ENCODE measurements around the gene NEDD4. TPM values are rescaled to one million over a fixed set of nuclear protein-coding genes. Genes with fewer than 3 reads are reported as not detected.

Gene NEDD4
- total and polyA plus RNA-seq, 10 of the 15 experiments (the other 5 are each of a cell fraction or from before 2014, with no cell fraction given) = 1.3 to 7.7 (median 4.4) TPM

DNA sequence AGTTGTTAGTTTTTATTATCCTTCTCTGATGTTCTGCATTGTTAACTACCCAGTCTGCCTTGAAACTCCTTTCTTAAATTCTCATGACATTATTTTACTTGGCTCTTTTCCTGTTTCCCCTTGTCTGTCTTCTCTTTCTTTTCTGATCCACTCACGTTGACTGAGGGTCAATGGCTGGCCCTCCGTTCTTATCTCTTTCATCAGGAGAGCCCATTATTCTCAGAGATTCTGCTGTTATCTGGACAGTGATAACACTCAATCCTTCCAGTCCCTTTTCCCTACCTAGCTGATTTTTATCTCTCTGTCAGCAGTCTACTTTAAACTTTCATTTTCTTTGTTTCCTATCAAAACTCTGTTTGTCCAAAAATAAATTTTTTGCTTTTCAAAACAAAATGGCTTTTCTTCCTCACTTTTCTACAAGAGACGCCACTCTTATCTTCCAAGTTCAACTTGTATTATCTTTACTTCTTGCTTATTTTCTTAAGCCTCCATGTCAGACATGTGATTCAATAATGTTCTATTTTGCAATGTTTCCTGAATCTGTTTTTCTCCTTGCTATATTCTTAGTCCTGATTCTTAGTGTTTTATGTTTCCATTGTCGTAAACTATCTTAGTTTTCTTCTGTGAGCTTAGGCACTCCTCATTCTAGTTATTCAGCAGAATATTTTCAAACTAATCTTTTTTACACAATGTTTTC, 120.2 kb downstream of the NEDD4 start (continued):
- TF ChIP-seq RELA (IDR thresholded peaks at IDR 0.05; ENCODE audit: borderline replicate concordance, partially characterized antibody) = no peak
- TF ChIP-seq, protein P1, sequence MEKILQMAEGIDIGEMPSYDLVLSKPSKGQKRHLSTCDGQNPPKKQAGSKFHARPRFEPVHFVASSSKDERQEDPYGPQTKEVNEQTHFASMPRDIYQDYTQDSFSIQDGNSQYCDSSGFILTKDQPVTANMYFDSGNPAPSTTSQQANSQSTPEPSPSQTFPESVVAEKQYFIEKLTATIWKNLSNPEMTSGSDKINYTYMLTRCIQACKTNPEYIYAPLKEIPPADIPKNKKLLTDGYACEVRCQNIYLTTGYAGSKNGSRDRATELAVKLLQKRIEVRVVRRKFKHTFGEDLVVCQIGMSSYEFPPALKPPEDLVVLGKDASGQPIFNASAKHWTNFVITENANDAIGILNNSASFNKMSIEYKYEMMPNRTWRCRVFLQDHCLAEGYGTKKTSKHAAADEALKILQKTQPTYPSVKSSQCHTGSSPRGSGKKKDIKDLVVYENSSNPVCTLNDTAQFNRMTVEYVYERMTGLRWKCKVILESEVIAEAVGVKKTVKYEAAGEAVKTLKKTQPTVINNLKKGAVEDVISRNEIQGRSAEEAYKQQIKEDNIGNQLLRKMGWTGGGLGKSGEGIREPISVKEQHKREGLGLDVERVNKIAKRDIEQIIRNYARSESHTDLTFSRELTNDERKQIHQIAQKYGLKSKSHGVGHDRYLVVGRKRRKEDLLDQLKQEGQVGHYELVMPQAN (conservative IDR thresholded peaks at IDR 0.05) = no peak
- TF ChIP-seq JUND (IDR thresholded peaks at IDR 0.05; ENCODE audit: low read depth, low read length) = no peak
- TF ChIP-seq RCOR1 (conservative IDR thresholded peaks at IDR 0.05; ENCODE audit: low read depth, low read length) = no peak

DNA sequence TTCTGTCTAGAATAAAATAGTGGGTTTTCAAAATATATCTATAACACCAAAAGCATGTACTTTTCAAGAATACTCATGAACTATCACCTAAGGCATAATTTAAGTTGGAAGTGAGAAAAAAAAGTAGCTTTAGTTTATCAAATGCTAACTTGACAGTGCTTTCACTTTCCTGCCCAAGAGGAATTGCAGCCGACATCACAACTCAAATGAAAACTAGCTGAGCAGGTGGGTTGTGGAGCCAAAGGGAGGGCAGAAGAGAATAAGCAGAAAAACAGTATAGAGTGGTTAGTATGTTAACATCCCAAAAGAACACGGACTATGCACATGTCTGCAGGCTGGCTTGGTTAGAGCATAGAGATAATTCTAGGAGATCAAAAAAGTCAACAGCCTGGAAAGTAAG, 120.9 kb downstream of the NEDD4 start:
- no peaks in the 10 kb centered on the region for H3K9me3 ChIP-seq (replicated peaks; ENCODE audit: control insufficient read depth, insufficient read depth, low read length)
- FAIRE-seq (peak; percentile 75), DNase-seq (ENCODE audit: low read depth, low spot score) (no peak), ATAC-seq (no peak)
- no TSS peak for BruUV-seq (replicated peaks)
- POLR2A ChIA-PET = no interaction called here
- no peak overlapping the region for H3K9ac ChIP-seq (ENCODE audit: control insufficient read depth, insufficient read depth, low read length)
- no peaks in the 10 kb centered on the region for H3K4me1 ChIP-seq (ENCODE audit: control insufficient read depth, insufficient read depth, low read length)
- H2AFZ ChIP-seq (ENCODE audit: control insufficient read depth, low read depth, low read length) = no peak overlapping the region; the same call in 1 of the 2 replicates
- no peak overlapping the region for H3K4me2 ChIP-seq (ENCODE audit: control insufficient read depth, insufficient read depth)
- SMC1A ChIA-PET (ENCODE audit: uncharacterized antibody, unreplicated experiment) = interaction anchor here (0.8 kb wide), 1 partner anchor 213 kb away, joined by 3 read pairs; no protein-coding TSS in a partner anchor
- H4K20me1 ChIP-seq (ENCODE audit: control insufficient read depth, insufficient read depth) = no peaks in the 10 kb centered on the region
- no peak overlapping the region for H3K27ac ChIP-seq (ENCODE audit: control insufficient read depth, insufficient read depth)
- H3K27me3 ChIP-seq (replicated peaks in 1 of 2; ENCODE audit: control insufficient read depth in 2 of 2, insufficient read depth in 2 of 2, low read length in 1 of 2) = no peaks in the 10 kb centered on the region
- no peaks in the 10 kb centered on the region for H3K79me2 ChIP-seq (ENCODE audit: control insufficient read depth, insufficient read depth, low read length)
- in situ Hi-C loops (cut with MboI) = no loop called here
- intact Hi-C loops (cut with micrococcal nuclease; ENCODE audit: unreplicated experiment) = no loop called here
- H3K36me3 ChIP-seq (ENCODE audit: control insufficient read depth in 2 of 2, insufficient read depth in 2 of 2, low read length in 1 of 2) = no peaks in the 10 kb centered on the region
- H3K4me3 ChIP-seq = no peak overlapping the region
- CTCF ChIA-PET = no interaction called here
- RAD21 ChIA-PET (ENCODE audit: unreplicated experiment) = no interaction called here
- 49% methylated on average over 2 of the region's 2 CpGs for WGBS (ENCODE audit: insufficient coverage, insufficient replicate concordance, low lambda C conversion rate, missing lambda C conversion rate)
- no peak for TF ChIP-seq ASH2L (IDR thresholded peaks at IDR 0.05; ENCODE audit: borderline replicate concordance, low read depth)
- TF ChIP-seq, protein P2, sequence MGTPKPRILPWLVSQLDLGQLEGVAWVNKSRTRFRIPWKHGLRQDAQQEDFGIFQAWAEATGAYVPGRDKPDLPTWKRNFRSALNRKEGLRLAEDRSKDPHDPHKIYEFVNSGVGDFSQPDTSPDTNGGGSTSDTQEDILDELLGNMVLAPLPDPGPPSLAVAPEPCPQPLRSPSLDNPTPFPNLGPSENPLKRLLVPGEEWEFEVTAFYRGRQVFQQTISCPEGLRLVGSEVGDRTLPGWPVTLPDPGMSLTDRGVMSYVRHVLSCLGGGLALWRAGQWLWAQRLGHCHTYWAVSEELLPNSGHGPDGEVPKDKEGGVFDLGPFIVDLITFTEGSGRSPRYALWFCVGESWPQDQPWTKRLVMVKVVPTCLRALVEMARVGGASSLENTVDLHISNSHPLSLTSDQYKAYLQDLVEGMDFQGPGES (IDR thresholded peaks at IDR 0.05) = no peak
- no peak for TF ChIP-seq ZBED1 (IDR thresholded peaks at IDR 0.05; ENCODE audit: borderline replicate concordance)
- no peak for TF ChIP-seq ZNF24 (IDR thresholded peaks at IDR 0.05)
- no peak for TF ChIP-seq PAX5 (IDR thresholded peaks at IDR 0.05; ENCODE audit: borderline replicate concordance, low read depth, low read length)
- no peak for TF ChIP-seq ZZZ3 (IDR thresholded peaks at IDR 0.05; ENCODE audit: control insufficient read depth, insufficient read length, low read depth)
- TF ChIP-seq, protein P3, sequence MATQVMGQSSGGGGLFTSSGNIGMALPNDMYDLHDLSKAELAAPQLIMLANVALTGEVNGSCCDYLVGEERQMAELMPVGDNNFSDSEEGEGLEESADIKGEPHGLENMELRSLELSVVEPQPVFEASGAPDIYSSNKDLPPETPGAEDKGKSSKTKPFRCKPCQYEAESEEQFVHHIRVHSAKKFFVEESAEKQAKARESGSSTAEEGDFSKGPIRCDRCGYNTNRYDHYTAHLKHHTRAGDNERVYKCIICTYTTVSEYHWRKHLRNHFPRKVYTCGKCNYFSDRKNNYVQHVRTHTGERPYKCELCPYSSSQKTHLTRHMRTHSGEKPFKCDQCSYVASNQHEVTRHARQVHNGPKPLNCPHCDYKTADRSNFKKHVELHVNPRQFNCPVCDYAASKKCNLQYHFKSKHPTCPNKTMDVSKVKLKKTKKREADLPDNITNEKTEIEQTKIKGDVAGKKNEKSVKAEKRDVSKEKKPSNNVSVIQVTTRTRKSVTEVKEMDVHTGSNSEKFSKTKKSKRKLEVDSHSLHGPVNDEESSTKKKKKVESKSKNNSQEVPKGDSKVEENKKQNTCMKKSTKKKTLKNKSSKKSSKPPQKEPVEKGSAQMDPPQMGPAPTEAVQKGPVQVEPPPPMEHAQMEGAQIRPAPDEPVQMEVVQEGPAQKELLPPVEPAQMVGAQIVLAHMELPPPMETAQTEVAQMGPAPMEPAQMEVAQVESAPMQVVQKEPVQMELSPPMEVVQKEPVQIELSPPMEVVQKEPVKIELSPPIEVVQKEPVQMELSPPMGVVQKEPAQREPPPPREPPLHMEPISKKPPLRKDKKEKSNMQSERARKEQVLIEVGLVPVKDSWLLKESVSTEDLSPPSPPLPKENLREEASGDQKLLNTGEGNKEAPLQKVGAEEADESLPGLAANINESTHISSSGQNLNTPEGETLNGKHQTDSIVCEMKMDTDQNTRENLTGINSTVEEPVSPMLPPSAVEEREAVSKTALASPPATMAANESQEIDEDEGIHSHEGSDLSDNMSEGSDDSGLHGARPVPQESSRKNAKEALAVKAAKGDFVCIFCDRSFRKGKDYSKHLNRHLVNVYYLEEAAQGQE (IDR thresholded peaks at IDR 0.05; ENCODE audit: low read depth, low read length) = no peak
- no peak for TF ChIP-seq CREM (IDR thresholded peaks at IDR 0.05; ENCODE audit: low read depth)
- TF ChIP-seq EZH2 (IDR thresholded peaks at IDR 0.05; ENCODE audit: borderline replicate concordance, control insufficient read depth, low read depth, low read length) = no peak
- no peak for TF ChIP-seq NFYA (IDR thresholded peaks at IDR 0.05; ENCODE audit: borderline replicate concordance, low read depth, low read length)
- TF ChIP-seq MEF2A (IDR thresholded peaks at IDR 0.05; ENCODE audit: insufficient read depth, low read depth, low read length) = no peak
- no peak for TF ChIP-seq JUNB (IDR thresholded peaks at IDR 0.05)
- no peak for TF ChIP-seq STAT1 (conservative IDR thresholded peaks at IDR 0.05)
- no peak for TF ChIP-seq SMARCA5 (IDR thresholded peaks at IDR 0.05)

Data from GM12878 (cell line).